Measurements from ENCODE around the gene ZNF394.

- TF ChIP-seq POLR2A (IDR thresholded peaks at IDR 0.05) (no peak), CTCF (IDR thresholded peaks at IDR 0.05) (no peak), EP300 (IDR thresholded peaks at IDR 0.05) (no peak), POLR2AphosphoS5 (IDR thresholded peaks at IDR 0.05) (no peak)
Observed at GRCh38 chr7:99541212-99541611, 41.1 kb upstream of the ZNF394 start.

Data from upper lobe of left lung (tissue), 4 donors.